Sigmoid colon (tissue), 7 donors: Measurements from ENCODE around the gene FAM180B. TPM values are rescaled to one million over a fixed set of nuclear protein-coding genes. Genes with fewer than 3 reads are reported as not detected.
"Not testable (repeated sequence)": the region's sequence is repeated elsewhere in the genome, so short reads cannot be mapped to it uniquely, and the experiment has no call there.

ENCODE experiments used
- DNase-seq: peaks from one replicate; pipeline ENCODE4 v3.0.0-alpha.2; 2019
- H3K27ac ChIP-seq, 4 donors: fragments of 200-600 bp; sonication (generic); one replicate each; pipeline ENCODE4 v1.5.1; 2016 to 2019; ENCODE audit warnings: mild to moderate bottlenecking in 1 of 4
- H3K27me3 ChIP-seq, 3 donors: fragments of 200-600 bp; sonication (generic); one replicate each; pipeline ENCODE4 v1.5.1; 2019; ENCODE audit warnings: mild to moderate bottlenecking in 1 of 3
- H3K36me3 ChIP-seq, 4 donors: fragments of 200-600 bp; sonication (generic); one replicate each; pipeline ENCODE4 v1.5.1; 2016 to 2019
- H3K4me1 ChIP-seq, 4 donors: fragments of 200-600 bp; sonication (generic); one replicate each; pipeline ENCODE4 v1.5.1; 2017 to 2019
- H3K4me3 ChIP-seq, 4 donors: fragments of 200-600 bp; sonication (generic); one replicate each; pipeline ENCODE4 v1.5.1; 2017 to 2019; ENCODE audit warnings: mild to moderate bottlenecking in 2 of 4, moderate library complexity in 1 of 4
- H3K9me3 ChIP-seq, 4 donors: fragments of 200-600 bp in 3 of 4; sonication (generic) in 3 of 4; one replicate each; pipeline versions ENCODE4 v1.5.1 to v1.6.1; 2013 to 2019
- CTCF ChIP-seq, 4 experiments: fragments of 450-650 bp in 3 of 4; fragments of 200-600 bp in 1 of 4; IDR thresholded peaks; one replicate each; pipeline ENCODE4 v1.5.1; 2016 to 2019; ENCODE audit warnings: antibody characterized with exemption in 4 of 4, mild to moderate bottlenecking in 3 of 4, moderate library complexity in 2 of 4
- EP300 ChIP-seq, 4 donors: sonication (generic); formaldehyde crosslinking; IDR thresholded peaks; one replicate each; pipeline ENCODE4 v1.6.1; 2017; ENCODE audit warnings: antibody characterized with exemption in 4 of 4
- POLR2A ChIP-seq, 2 donors: fragments of 450-650 bp; IDR thresholded peaks; one replicate each; pipeline ENCODE4 v1.6.1; 2016; ENCODE audit warnings: antibody characterized with exemption in 2 of 2, mild to moderate bottlenecking in 2 of 2, moderate library complexity in 2 of 2
- POLR2AphosphoS5 ChIP-seq, 4 donors: sonication (generic); formaldehyde crosslinking; IDR thresholded peaks; one replicate each; pipeline ENCODE4 v1.6.1; 2017; ENCODE audit warnings: antibody characterized with exemption in 4 of 4
- WGBS, 2 donors: extraction: QIAGEN DNeasy Blood & Tissue Kit; methylation state at CpG; one replicate each; pipeline ENCODE4 v1.1.7; 2013; 5-methylcytosine and 5-hydroxymethylcytosine counted together
- intact Hi-C: fragments of 100-400 bp; cut with DNase I; formaldehyde crosslinking; loops from one replicate; pipeline ENCODE4 v1.15.1; 2023
- polyA plus RNA-seq, 3 donors: library from polyadenylated mRNA; stranded (reverse); fragments of 200-250 nt; gene quantifications; one replicate each; pipeline ENCODE4 v1.2.3, GENCODE V29; 2013
- total RNA-seq, 4 donors: library from RNA; depleted of rRNA; stranded (reverse); fragments of >200 nt; gene quantifications; one replicate each; pipeline ENCODE4 v1.1.0, GENCODE V29; 2016
- donor health status: healthy with polysubstance abuse.
- donor health status: Bipolar disorder and iron deficiency.
- donor health status: healthy.

Gene FAM180B
- total and polyA plus RNA-seq, 7 donors = 0.12 to 1.4 (median 0.41) TPM; not detected in 2

- Histone ChIP-seq H3K4me3 (no peak overlapping the region), H3K27ac (no peak overlapping the region), H3K27me3 (no peaks in the 10 kb centered on the region), H3K36me3 (no peaks in the 10 kb centered on the region), H3K9me3 (no peaks in the 10 kb centered on the region), H3K4me1 (peaks cover 0 to 67% (median 63%) of the 10 kb centered on the region in 4 donors)
- DNase-seq = no peak
- WGBS, 2 donors = 95 to 97% methylated on average over 2 of the region's 2 CpGs
- intact Hi-C loops = no loop called here
- no peak for TF ChIP-seq CTCF (IDR thresholded peaks at IDR 0.05)
- no peak for TF ChIP-seq EP300 (IDR thresholded peaks at IDR 0.05)
- TF ChIP-seq POLR2AphosphoS5 (IDR thresholded peaks at IDR 0.05) = no peak
- TF ChIP-seq POLR2A (IDR thresholded peaks at IDR 0.05) = no peak
These were observed 45.4 kb upstream of the FAM180B start for GRCh38 chr11:47541070-47541469.

GRCh38 chr11:47545298-47545697 lies 41.2 kb upstream of the FAM180B start:
- Histone ChIP-seq H3K4me1 (peaks cover 0 to 56% (median 43%) of the 10 kb centered on the region in 4 donors), H3K36me3 (no peaks in the 10 kb centered on the region), H3K27me3 (no peaks in the 10 kb centered on the region), H3K4me3 (no peak overlapping the region), H3K27ac (no peak overlapping the region), H3K9me3 (no peaks in the 10 kb centered on the region)
- TF ChIP-seq CTCF (IDR thresholded peaks at IDR 0.05) = no peak
- no peak for TF ChIP-seq EP300 (IDR thresholded peaks at IDR 0.05)
- TF ChIP-seq POLR2A (IDR thresholded peaks at IDR 0.05) = no peak
- TF ChIP-seq POLR2AphosphoS5 (IDR thresholded peaks at IDR 0.05) = no peak
- 97% methylated on average over 6 of the region's 6 CpGs for WGBS, 2 donors
- no peak for DNase-seq
- intact Hi-C loops = no loop called here

- H3K36me3 ChIP-seq, H3K9me3 ChIP-seq, H3K27me3 ChIP-seq, DNase-seq, H3K4me3 ChIP-seq, intact Hi-C loops, H3K27ac ChIP-seq: not testable (repeated sequence)
- H3K4me1 ChIP-seq = peaks cover 0 to 56% (median 42%) of the 10 kb centered on the region in 4 donors
- WGBS, 2 donors = 95 to 96% methylated on average over 7 of the region's 7 CpGs
These were observed 40.2 kb upstream of the FAM180B start for GRCh38 chr11:47546274-47546673.

- H3K27ac ChIP-seq = peak overlapping the region in 2 of 4 donors; percentile 93 to 95
- H3K4me3 ChIP-seq = no peak overlapping the region
- H3K4me1 ChIP-seq = peaks cover 0 to 58% (median 42%) of the 10 kb centered on the region in 4 donors
- DNase-seq = no peak
- H3K36me3 ChIP-seq = no peaks in the 10 kb centered on the region
- H3K27me3 ChIP-seq = no peaks in the 10 kb centered on the region
- TF ChIP-seq CTCF (IDR thresholded peaks at IDR 0.05) (no peak), EP300 (IDR thresholded peaks at IDR 0.05) (no peak), POLR2A (IDR thresholded peaks at IDR 0.05) (no peak), POLR2AphosphoS5 (IDR thresholded peaks at IDR 0.05) (no peak)
- no peaks in the 10 kb centered on the region for H3K9me3 ChIP-seq
- WGBS, 2 donors = 76 to 82% methylated on average over 10 of the region's 10 CpGs
- intact Hi-C loops = loop anchor here (5.0 kb wide), 2 partner anchors 33 to 83 kb away; no protein-coding TSS in a partner anchor
These were observed 36.0 kb upstream of the FAM180B start for GRCh38 chr11:47550288-47551047.

GRCh38 chr11:47551086-47551485 lies 35.4 kb upstream of the FAM180B start:
- DNase-seq = no peak
- H3K4me1 ChIP-seq = peaks cover 0 to 58% (median 42%) of the 10 kb centered on the region in 4 donors
- intact Hi-C loops = loop anchor here (5.0 kb wide), 2 partner anchors 34 to 84 kb away; no protein-coding TSS in a partner anchor
- no peaks in the 10 kb centered on the region for H3K9me3 ChIP-seq
- no peaks in the 10 kb centered on the region for H3K36me3 ChIP-seq
- H3K4me3 ChIP-seq = peak overlapping the region in 1 of 4 donors; percentile 97
- peak overlapping the region in 3 of 4 donors; percentile 93 to 95 (median 94) for H3K27ac ChIP-seq
- H3K27me3 ChIP-seq = no peaks in the 10 kb centered on the region
- TF ChIP-seq CTCF (IDR thresholded peaks at IDR 0.05) (no peak), POLR2A (IDR thresholded peaks at IDR 0.05) (no peak), POLR2AphosphoS5 (IDR thresholded peaks at IDR 0.05) (no peak), EP300 (IDR thresholded peaks at IDR 0.05) (no peak)
